K562 (cell line): ENCODE measurements around the gene DPYSL3.

Experiments used
- JUND ChIP-seq, 2 experiments: IDR thresholded peaks; 2 replicates in 1 of 2; 3 replicates in 1 of 2; pipeline ENCODE4 v1.6.1; 2011; ENCODE audit warnings: borderline replicate concordance in 2 of 2, low read depth in 2 of 2, low read length in 2 of 2, improper control_type of control experiment in 1 of 2, missing biosample characterization in 1 of 2, missing genetic modification characterization in 1 of 2, missing genetic modification reagents in 1 of 2
- KDM1A ChIP-seq, 2 experiments: fragments of 450-650 bp; IDR thresholded peaks; 2 replicates each; pipeline ENCODE4 v1.6.1; 2016; ENCODE audit warnings: mild to moderate bottlenecking in 2 of 2
- LCOR ChIP-seq: sonication (generic); formaldehyde crosslinking; IDR thresholded peaks from 2 replicates; pipeline ENCODE4 v1.8.0; 2022; ENCODE audit warnings: mild to moderate bottlenecking, missing genetic modification reagents
- PCBP2 ChIP-seq: fragments of 200-400 bp; formaldehyde crosslinking; IDR thresholded peaks from 2 replicates; pipeline ENCODE4 v1.6.1; 2018; ENCODE audit warnings: low read length, low read depth, mild to moderate bottlenecking, moderate library complexity; ENCODE audit not compliant: poor library complexity, severe bottlenecking
- POLR2A ChIP-seq: fragments of 450-650 bp; conservative IDR thresholded peaks from 2 replicates; pipeline ENCODE4 v1.6.1; 2016
- POLR2AphosphoS5 ChIP-seq: IDR thresholded peaks from 2 replicates; pipeline ENCODE4 v1.6.1; 2011; ENCODE audit warnings: mild to moderate bottlenecking, low read depth, low read length, moderate library complexity; ENCODE audit not compliant: control insufficient read depth, insufficient read depth
- SP1 ChIP-seq: sonication (generic); formaldehyde crosslinking; IDR thresholded peaks from 2 replicates; pipeline ENCODE4 v1.8.1; 2022; ENCODE audit warnings: mild to moderate bottlenecking, missing genetic modification reagents
- XRCC3 ChIP-seq: fragments of 450-650 bp; IDR thresholded peaks from 2 replicates; pipeline ENCODE4 v1.6.1; 2017; ENCODE audit warnings: mild to moderate bottlenecking, moderate library complexity
- YY1 ChIP-seq, 3 experiments: IDR thresholded peaks; 2 replicates each; pipeline ENCODE4 v1.6.1; 2011; ENCODE audit warnings: low read length in 2 of 3, mild to moderate bottlenecking in 2 of 3, moderate library complexity in 2 of 3, borderline replicate concordance in 1 of 3, control low read depth in 1 of 3, low read depth in 1 of 3; ENCODE audit not compliant: insufficient read depth in 3 of 3, insufficient replicate concordance in 2 of 3, control insufficient read depth in 1 of 3, insufficient read length in 1 of 3; ENCODE audit errors: extremely low read depth in 1 of 3
- TF ChIP-seq, protein P1 (sequence below): IDR thresholded peaks from 3 replicates; pipeline ENCODE4 v1.6.1; 2011; ENCODE audit warnings: borderline replicate concordance, mild to moderate bottlenecking; ENCODE audit not compliant: insufficient read length, insufficient read depth
- TF ChIP-seq, protein P2 (sequence below): sonication (generic); formaldehyde crosslinking; IDR thresholded peaks from 2 replicates; pipeline ENCODE4 v1.8.1; 2023; ENCODE audit warnings: mild to moderate bottlenecking, missing genetic modification reagents, moderate library complexity

- TF ChIP-seq LCOR (CRISPR knock-in tag): no peak
- TF ChIP-seq PCBP2: no peak
- no peak for TF ChIP-seq SP1
- TF ChIP-seq, protein P1, sequence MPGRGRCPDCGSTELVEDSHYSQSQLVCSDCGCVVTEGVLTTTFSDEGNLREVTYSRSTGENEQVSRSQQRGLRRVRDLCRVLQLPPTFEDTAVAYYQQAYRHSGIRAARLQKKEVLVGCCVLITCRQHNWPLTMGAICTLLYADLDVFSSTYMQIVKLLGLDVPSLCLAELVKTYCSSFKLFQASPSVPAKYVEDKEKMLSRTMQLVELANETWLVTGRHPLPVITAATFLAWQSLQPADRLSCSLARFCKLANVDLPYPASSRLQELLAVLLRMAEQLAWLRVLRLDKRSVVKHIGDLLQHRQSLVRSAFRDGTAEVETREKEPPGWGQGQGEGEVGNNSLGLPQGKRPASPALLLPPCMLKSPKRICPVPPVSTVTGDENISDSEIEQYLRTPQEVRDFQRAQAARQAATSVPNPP: no peak
- no peak for TF ChIP-seq YY1 (IDR thresholded peaks at IDR 0.05; ENCODE audit: borderline replicate concordance in 1 of 3, control insufficient read depth in 1 of 3, extremely low read depth in 1 of 3, insufficient read depth in 3 of 3, insufficient read length in 1 of 3, insufficient replicate concordance in 2 of 3, low read depth in 1 of 3, low read length in 2 of 3)
- no peak for TF ChIP-seq XRCC3
- no peak for TF ChIP-seq KDM1A (IDR thresholded peaks at IDR 0.05)
- no peak for TF ChIP-seq POLR2A
- TF ChIP-seq JUND (IDR thresholded peaks at IDR 0.05; ENCODE audit: borderline replicate concordance, low read depth, low read length): no peak
- TF ChIP-seq JUND (tag; IDR thresholded peaks at IDR 0.05; ENCODE audit: borderline replicate concordance, low read depth, low read length): no peak
- TF ChIP-seq, protein P2, sequence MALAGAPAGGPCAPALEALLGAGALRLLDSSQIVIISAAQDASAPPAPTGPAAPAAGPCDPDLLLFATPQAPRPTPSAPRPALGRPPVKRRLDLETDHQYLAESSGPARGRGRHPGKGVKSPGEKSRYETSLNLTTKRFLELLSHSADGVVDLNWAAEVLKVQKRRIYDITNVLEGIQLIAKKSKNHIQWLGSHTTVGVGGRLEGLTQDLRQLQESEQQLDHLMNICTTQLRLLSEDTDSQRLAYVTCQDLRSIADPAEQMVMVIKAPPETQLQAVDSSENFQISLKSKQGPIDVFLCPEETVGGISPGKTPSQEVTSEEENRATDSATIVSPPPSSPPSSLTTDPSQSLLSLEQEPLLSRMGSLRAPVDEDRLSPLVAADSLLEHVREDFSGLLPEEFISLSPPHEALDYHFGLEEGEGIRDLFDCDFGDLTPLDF (CRISPR knock-in tag): no peak
- TF ChIP-seq POLR2AphosphoS5: no peak
These were observed 22.3 kb upstream of the DPYSL3 start for GRCh38 chr5:147532156-147532555.
